ENCODE results near the gene CYBB. TPM values are rescaled to one million over a fixed set of nuclear protein-coding genes. Genes with fewer than 3 reads are reported as not detected.

CYBB gene
- total RNA-seq, 1 donor, result 1.4 TPM

GRCh38 chrX:37846558-37846933, 66.7 kb downstream of the CYBB start:
- Histone ChIP-seq H3K4me2 (ENCODE audit: insufficient read depth, low read length) (peak overlapping the region; percentile 77), H3K27ac (ENCODE audit: low read depth, low read length) (peak overlapping the region; percentile 75), H4K20me1 (ENCODE audit: insufficient read depth, low read length) (no peaks in the 10 kb centered on the region), H3K27me3 (ENCODE audit: insufficient read depth, low read length) (no peaks in the 10 kb centered on the region), H3K9me3 (ENCODE audit: low read depth, low read length) (no peaks in the 10 kb centered on the region), H3K4me3 (ENCODE audit: insufficient read depth, low read length) (peak overlapping the region; percentile 80), H3K79me2 (ENCODE audit: insufficient read depth, low read length) (no peaks in the 10 kb centered on the region), H2AFZ (ENCODE audit: low read length) (peak overlapping the region; percentile 93), H3K36me3 (ENCODE audit: insufficient read depth, low read length) (no peaks in the 10 kb centered on the region), H3K4me1 (ENCODE audit: insufficient read depth, low read length) (peaks cover 4% of the 10 kb centered on the region)
- no peak for TF ChIP-seq CTCF (IDR thresholded peaks at IDR 0.05; ENCODE audit: extremely low read depth, low read depth, low read length)
- no peak for DNase-seq (ENCODE audit: insufficient read length, low spot score, missing footprints)

- peak; percentile 78 for DNase-seq (ENCODE audit: insufficient read length, low spot score, missing footprints)
- Histone ChIP-seq H3K4me1 (ENCODE audit: insufficient read depth, low read length) (peaks cover 4% of the 10 kb centered on the region), H3K27me3 (ENCODE audit: insufficient read depth, low read length) (no peaks in the 10 kb centered on the region), H3K4me2 (ENCODE audit: insufficient read depth, low read length) (peak within 1 kb of the TSS; percentile 77), H3K79me2 (ENCODE audit: insufficient read depth, low read length) (no peaks in the 10 kb centered on the region), H3K9me3 (ENCODE audit: low read depth, low read length) (no peaks in the 10 kb centered on the region), H3K36me3 (ENCODE audit: insufficient read depth, low read length) (no peaks in the 10 kb centered on the region), H3K4me3 (ENCODE audit: insufficient read depth, low read length) (peak within 1 kb of the TSS; percentile 80), H4K20me1 (ENCODE audit: insufficient read depth, low read length) (no peaks in the 10 kb centered on the region), H2AFZ (ENCODE audit: low read length) (peak within 1 kb of the TSS; percentile 93), H3K27ac (ENCODE audit: low read depth, low read length) (peak within 1 kb of the TSS; percentile 75)
- no peak for TF ChIP-seq CTCF (IDR thresholded peaks at IDR 0.05; ENCODE audit: extremely low read depth, low read depth, low read length)
Observed at GRCh38 chrX:37846934-37847732, 67.3 kb downstream of the CYBB start, which contains the start of gene DYNLT3. TSS of gene DYNLT3 (minus strand) at chrX:37847571. CDS start at chrX:37847510, 61 bp downstream.

- no peak for DNase-seq (ENCODE audit: insufficient read length, low spot score, missing footprints)
- H3K4me1 ChIP-seq (ENCODE audit: insufficient read depth, low read length), result peaks cover 4% of the 10 kb centered on the region
- no peak for TF ChIP-seq CTCF (IDR thresholded peaks at IDR 0.05; ENCODE audit: extremely low read depth, low read depth, low read length)
- no peaks in the 10 kb centered on the region for H3K79me2 ChIP-seq (ENCODE audit: insufficient read depth, low read length)
- H3K9me3 ChIP-seq (ENCODE audit: low read depth, low read length), result no peaks in the 10 kb centered on the region
- H4K20me1 ChIP-seq (ENCODE audit: insufficient read depth, low read length), result no peaks in the 10 kb centered on the region
- no peaks in the 10 kb centered on the region for H3K36me3 ChIP-seq (ENCODE audit: insufficient read depth, low read length)
- peak overlapping the region; percentile 80 for H3K4me3 ChIP-seq (ENCODE audit: insufficient read depth, low read length)
- H2AFZ ChIP-seq (ENCODE audit: low read length), result peak overlapping the region; percentile 93
- peak overlapping the region; percentile 75 for H3K27ac ChIP-seq (ENCODE audit: low read depth, low read length)
- no peaks in the 10 kb centered on the region for H3K27me3 ChIP-seq (ENCODE audit: insufficient read depth, low read length)
- H3K4me2 ChIP-seq (ENCODE audit: insufficient read depth, low read length), result peak overlapping the region; percentile 77
Observed at GRCh38 chrX:37847733-37848197, 67.9 kb downstream of the CYBB start.

- Histone ChIP-seq H3K27me3 (ENCODE audit: insufficient read depth, low read length) (no peaks in the 10 kb centered on the region), H3K4me3 (ENCODE audit: insufficient read depth, low read length) (no peak overlapping the region), H3K27ac (ENCODE audit: low read depth, low read length) (no peak overlapping the region), H3K4me1 (ENCODE audit: insufficient read depth, low read length) (no peaks in the 10 kb centered on the region), H3K36me3 (ENCODE audit: insufficient read depth, low read length) (no peaks in the 10 kb centered on the region), H3K4me2 (ENCODE audit: insufficient read depth, low read length) (no peak overlapping the region), H3K9me3 (ENCODE audit: low read depth, low read length) (no peaks in the 10 kb centered on the region), H4K20me1 (ENCODE audit: insufficient read depth, low read length) (no peaks in the 10 kb centered on the region), H2AFZ (ENCODE audit: low read length) (no peak overlapping the region), H3K79me2 (ENCODE audit: insufficient read depth, low read length) (no peaks in the 10 kb centered on the region)
- no peak for DNase-seq (ENCODE audit: insufficient read length, low spot score, missing footprints)
- TF ChIP-seq CTCF (IDR thresholded peaks at IDR 0.05; ENCODE audit: extremely low read depth, low read depth, low read length), result no peak
Observed at GRCh38 chrX:37854148-37854547, 74.3 kb downstream of the CYBB start.

Data from osteoblast (primary cell).